Lower leg skin (tissue), 4 donors: ENCODE measurements around the gene BZW1. TPM values are rescaled to one million over a fixed set of nuclear protein-coding genes. Genes with fewer than 3 reads are reported as not detected.
"Not testable (repeated sequence)": the region's sequence is repeated elsewhere in the genome, so short reads cannot be mapped to it uniquely, and the experiment has no call there.

ENCODE experiments used
- DNase-seq, 2 donors: peaks; one replicate each; pipeline ENCODE4 v3.0.0-alpha.2; 2019; ENCODE audit warnings: low spot score in 2 of 2
- H3K4me3 ChIP-seq: fragments of 200-600 bp; sonication (generic); 2 replicates; pipeline ENCODE4 v1.5.1; 2017; ENCODE audit warnings: mild to moderate bottlenecking, low read depth; ENCODE audit not compliant: poor library complexity, severe bottlenecking
- POLR2A ChIP-seq, 2 donors: fragments of 450-650 bp; IDR thresholded peaks; one replicate each; pipeline ENCODE4 v1.6.1; 2016 to 2017; ENCODE audit warnings: antibody characterized with exemption in 2 of 2, mild to moderate bottlenecking in 1 of 2, moderate library complexity in 1 of 2
- WGBS, 2 donors: methylation state at CpG; one replicate each; pipeline ENCODE4 v1.1.5; 2018; 5-methylcytosine and 5-hydroxymethylcytosine counted together
- intact Hi-C: fragments of 100-400 bp; cut with DNase I; formaldehyde crosslinking; loops from one replicate; pipeline ENCODE4 v1.15.0; 2023; ENCODE audit warnings: low total_unique reads
- total RNA-seq, 4 donors: library from RNA; depleted of rRNA; stranded (reverse); fragments of >200 nt; gene quantifications; one replicate each; pipeline ENCODE4 v1.1.0, GENCODE V29; 2016
- TF ChIP-seq, protein P1 (sequence below), 3 donors: fragments of 450-650 bp; IDR thresholded peaks; one replicate each; pipeline ENCODE4 v1.5.1; 2016; ENCODE audit warnings: antibody characterized with exemption in 3 of 3, mild to moderate bottlenecking in 3 of 3, moderate library complexity in 2 of 3

BZW1 gene
- total RNA-seq, 4 donors from 2014 or later: 57.6 to 156 (median 148) TPM

DNA sequence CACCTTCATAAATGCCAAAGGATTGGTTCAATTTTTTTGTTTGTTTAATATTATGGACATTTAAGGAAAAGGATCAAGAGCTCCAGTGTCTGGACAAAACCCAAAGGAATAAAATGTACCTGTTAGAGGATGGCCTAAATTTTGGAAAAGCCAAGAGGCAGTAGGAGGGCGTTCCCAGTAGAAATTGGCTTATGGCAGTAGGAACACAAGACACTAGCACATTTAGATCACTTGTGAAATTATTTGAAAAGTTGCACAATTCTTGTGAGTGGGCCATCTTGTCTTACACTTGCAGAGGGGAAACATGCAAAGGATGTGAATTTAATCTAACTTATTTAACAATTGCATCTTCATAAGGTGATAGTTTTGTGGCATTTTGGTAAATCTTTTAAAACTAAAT lies 3.2 kb downstream of the BZW1 start:
- intact Hi-C loops: loop anchor here (10.0 kb wide), 1 partner anchor 50 kb away; the partner anchor contains the start of gene CLK1
- DNase-seq: peak in 1 of 2 donors; percentile 19
- TF ChIP-seq, protein P1, sequence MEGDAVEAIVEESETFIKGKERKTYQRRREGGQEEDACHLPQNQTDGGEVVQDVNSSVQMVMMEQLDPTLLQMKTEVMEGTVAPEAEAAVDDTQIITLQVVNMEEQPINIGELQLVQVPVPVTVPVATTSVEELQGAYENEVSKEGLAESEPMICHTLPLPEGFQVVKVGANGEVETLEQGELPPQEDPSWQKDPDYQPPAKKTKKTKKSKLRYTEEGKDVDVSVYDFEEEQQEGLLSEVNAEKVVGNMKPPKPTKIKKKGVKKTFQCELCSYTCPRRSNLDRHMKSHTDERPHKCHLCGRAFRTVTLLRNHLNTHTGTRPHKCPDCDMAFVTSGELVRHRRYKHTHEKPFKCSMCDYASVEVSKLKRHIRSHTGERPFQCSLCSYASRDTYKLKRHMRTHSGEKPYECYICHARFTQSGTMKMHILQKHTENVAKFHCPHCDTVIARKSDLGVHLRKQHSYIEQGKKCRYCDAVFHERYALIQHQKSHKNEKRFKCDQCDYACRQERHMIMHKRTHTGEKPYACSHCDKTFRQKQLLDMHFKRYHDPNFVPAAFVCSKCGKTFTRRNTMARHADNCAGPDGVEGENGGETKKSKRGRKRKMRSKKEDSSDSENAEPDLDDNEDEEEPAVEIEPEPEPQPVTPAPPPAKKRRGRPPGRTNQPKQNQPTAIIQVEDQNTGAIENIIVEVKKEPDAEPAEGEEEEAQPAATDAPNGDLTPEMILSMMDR (IDR thresholded peaks at IDR 0.05): no peak
- TF ChIP-seq POLR2A (IDR thresholded peaks at IDR 0.05): no peak
- H3K4me3 ChIP-seq: no peak overlapping the region
- WGBS, 2 donors: 70 to 81% methylated on average over 1 of the region's 1 CpG

- WGBS, 2 donors: 77 to 87% methylated on average over 3 of the region's 3 CpGs
- DNase-seq, H3K4me3 ChIP-seq: not testable (repeated sequence)
- intact Hi-C loops: loop anchor here (10.0 kb wide), 1 partner anchor 46 kb away; the partner anchor contains the start of gene CLK1
These were observed 7.0 kb downstream of the BZW1 start for GRCh38 chr2:200818732-200819131.

- WGBS, 2 donors: 91 to 97% methylated on average over 5 of the region's 5 CpGs
- no peak for DNase-seq
- no peak for TF ChIP-seq POLR2A (IDR thresholded peaks at IDR 0.05)
- TF ChIP-seq, protein P1 (IDR thresholded peaks at IDR 0.05): no peak
- no peak overlapping the region for H3K4me3 ChIP-seq
- intact Hi-C loops: no loop called here
These were observed 9.0 kb downstream of the BZW1 start for GRCh38 chr2:200820573-200821234.

- intact Hi-C loops: no loop called here
- TF ChIP-seq, protein P1 (IDR thresholded peaks at IDR 0.05): no peak
- TF ChIP-seq POLR2A (IDR thresholded peaks at IDR 0.05): no peak
- no peak overlapping the region for H3K4me3 ChIP-seq
- 88 to 90% methylated on average over 6 of the region's 6 CpGs for WGBS, 2 donors
- DNase-seq: no peak
These were observed 10.1 kb downstream of the BZW1 start for GRCh38 chr2:200821686-200822245.

DNA sequence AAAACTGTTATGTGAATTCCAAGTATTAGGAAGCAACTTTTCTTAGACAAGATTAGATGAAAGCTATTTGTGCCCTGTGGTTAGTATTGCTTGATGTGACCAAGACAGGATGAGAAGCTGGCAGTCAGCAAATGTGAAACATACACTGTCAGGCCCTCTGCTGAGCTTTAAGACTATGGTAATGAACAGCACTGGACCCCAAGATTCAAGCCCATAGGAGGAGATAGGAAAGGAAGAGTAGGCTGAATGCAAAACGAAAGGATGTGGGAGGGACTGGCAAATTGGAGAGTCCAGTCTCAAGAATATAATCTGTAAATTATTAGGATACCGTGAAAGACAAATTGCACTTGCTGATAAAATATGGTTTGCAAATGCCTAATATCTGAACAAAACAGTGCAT lies 16.4 kb downstream of the BZW1 start:
- WGBS, 2 donors: 69 to 85% methylated on average over 2 of the region's 2 CpGs
- TF ChIP-seq, protein P1 (IDR thresholded peaks at IDR 0.05): no peak
- no peak for TF ChIP-seq POLR2A (IDR thresholded peaks at IDR 0.05)
- H3K4me3 ChIP-seq: no peak overlapping the region
- no peak for DNase-seq
- intact Hi-C loops: no loop called here

DNA sequence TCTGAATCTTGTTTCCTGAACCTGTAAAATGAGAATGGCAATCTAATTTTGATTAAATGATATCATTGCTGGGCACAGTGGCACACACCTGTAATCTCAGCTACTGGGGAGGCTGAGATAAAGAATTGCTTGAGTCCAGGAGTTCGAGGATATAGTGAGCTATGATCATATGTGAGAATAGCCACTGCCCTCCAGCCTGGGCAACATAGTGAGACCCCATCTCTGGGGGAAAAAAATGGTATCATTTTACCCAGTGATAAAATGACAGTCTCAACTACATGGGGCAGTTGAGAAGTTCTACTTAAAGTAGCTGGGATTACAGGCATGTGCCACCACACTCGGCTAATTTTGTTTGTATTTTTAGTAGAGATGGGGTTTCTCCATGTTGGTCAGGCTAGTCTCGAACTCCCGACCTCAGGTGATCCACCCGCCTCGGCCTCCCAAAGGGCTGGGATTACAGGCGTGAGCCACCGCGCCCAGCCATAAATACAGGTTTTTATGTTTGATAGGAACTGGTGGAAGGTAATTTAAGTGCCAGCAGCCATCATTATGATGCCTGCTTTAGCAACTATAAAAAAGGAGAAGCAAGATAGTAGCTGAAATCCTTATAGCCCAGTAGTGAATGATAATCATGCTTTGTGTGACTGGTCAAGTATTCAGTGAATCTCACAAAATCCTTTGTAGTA lies 17.0 kb downstream of the BZW1 start:
- intact Hi-C loops: no loop called here
- WGBS, 2 donors: 90 to 94% methylated on average over 9 of the region's 9 CpGs
- DNase-seq: no peak
- no peak overlapping the region for H3K4me3 ChIP-seq
- TF ChIP-seq POLR2A (IDR thresholded peaks at IDR 0.05): no peak
- TF ChIP-seq, protein P1 (IDR thresholded peaks at IDR 0.05): no peak
